ENCODE results near the gene RBM17.
"Not testable (repeated sequence)": the region's sequence is repeated elsewhere in the genome, so short reads cannot be mapped to it uniquely, and the experiment has no call there.

The RBM17 gene

DNA sequence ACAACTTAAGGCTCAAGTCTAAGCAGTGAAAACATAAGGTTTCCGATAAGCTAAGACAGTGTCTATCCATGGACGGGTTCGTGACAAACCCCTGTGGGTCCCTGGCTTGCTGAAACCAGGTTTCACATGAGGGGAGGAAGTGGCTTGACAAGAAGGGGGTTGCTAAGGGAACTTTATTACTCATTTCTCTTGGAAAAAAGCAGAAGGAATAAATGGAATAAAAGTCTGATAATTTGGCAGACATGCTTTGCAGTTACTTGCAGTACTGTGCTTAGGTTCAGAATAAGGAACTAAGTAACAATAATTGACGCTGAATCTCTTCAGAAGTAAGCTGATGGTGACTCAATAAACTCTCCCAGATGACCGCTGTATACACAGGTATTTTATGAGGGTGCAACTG, 34.7 kb downstream of the RBM17 start:
- H3K27me3 ChIP-seq (ENCODE audit: insufficient read depth, insufficient read length): no peaks in the 10 kb centered on the region
- H3K4me1 ChIP-seq (ENCODE audit: insufficient read depth, insufficient read length): no peaks in the 10 kb centered on the region
- H3K36me3 ChIP-seq (ENCODE audit: insufficient read depth, insufficient read length, low read length): no peaks in the 10 kb centered on the region
- H3K4me3 ChIP-seq (ENCODE audit: insufficient read length, low read depth): no peak overlapping the region
- DNase-seq (ENCODE audit: low read depth, low spot score): no peak
- no peaks in the 10 kb centered on the region for H3K9me3 ChIP-seq (ENCODE audit: insufficient read depth, low read length)
- TF ChIP-seq ZNF274 (IDR thresholded peaks at IDR 0.05; ENCODE audit: low read depth, low read length) (no peak), YY1 (IDR thresholded peaks at IDR 0.05; ENCODE audit: insufficient read depth, insufficient read length) (no peak), SUZ12 (IDR thresholded peaks at IDR 0.05; ENCODE audit: extremely low read depth, insufficient read depth, insufficient read length) (no peak)
- no peak overlapping the region for H3K9ac ChIP-seq (ENCODE audit: insufficient read length, low read depth)

DNA sequence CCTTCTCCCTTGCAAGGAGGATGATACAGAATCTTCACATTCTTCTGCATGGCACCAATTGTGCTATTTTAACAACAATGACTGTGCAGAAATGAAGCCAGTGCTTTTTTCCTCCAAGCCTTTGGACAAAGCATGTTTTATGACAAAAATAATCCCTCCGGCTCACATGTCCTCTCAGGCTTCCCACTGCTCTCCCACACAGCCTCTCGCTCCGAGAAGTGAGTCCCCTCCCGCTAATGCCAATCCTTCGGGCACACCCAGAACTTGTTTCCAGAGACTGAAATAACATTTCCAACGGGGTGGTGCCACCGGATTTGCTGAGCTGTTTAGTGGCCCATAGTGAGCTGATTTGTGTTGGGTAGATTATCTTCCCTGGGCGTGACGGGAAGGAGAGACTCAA, 35.8 kb downstream of the RBM17 start:
- Histone ChIP-seq H3K9me3 (ENCODE audit: insufficient read depth, low read length) (no peaks in the 10 kb centered on the region), H3K27me3 (ENCODE audit: insufficient read depth, insufficient read length) (no peaks in the 10 kb centered on the region), H3K4me3 (ENCODE audit: insufficient read length, low read depth) (no peak overlapping the region), H3K36me3 (ENCODE audit: insufficient read depth, insufficient read length, low read length) (no peaks in the 10 kb centered on the region), H3K4me1 (ENCODE audit: insufficient read depth, insufficient read length) (no peaks in the 10 kb centered on the region), H3K9ac (ENCODE audit: insufficient read length, low read depth) (no peak overlapping the region)
- DNase-seq (ENCODE audit: low read depth, low spot score): no peak
- TF ChIP-seq YY1 (IDR thresholded peaks at IDR 0.05; ENCODE audit: insufficient read depth, insufficient read length): no peak
- TF ChIP-seq ZNF274 (IDR thresholded peaks at IDR 0.05; ENCODE audit: low read depth, low read length): no peak
- no peak for TF ChIP-seq SUZ12 (IDR thresholded peaks at IDR 0.05; ENCODE audit: extremely low read depth, insufficient read depth, insufficient read length)

DNA sequence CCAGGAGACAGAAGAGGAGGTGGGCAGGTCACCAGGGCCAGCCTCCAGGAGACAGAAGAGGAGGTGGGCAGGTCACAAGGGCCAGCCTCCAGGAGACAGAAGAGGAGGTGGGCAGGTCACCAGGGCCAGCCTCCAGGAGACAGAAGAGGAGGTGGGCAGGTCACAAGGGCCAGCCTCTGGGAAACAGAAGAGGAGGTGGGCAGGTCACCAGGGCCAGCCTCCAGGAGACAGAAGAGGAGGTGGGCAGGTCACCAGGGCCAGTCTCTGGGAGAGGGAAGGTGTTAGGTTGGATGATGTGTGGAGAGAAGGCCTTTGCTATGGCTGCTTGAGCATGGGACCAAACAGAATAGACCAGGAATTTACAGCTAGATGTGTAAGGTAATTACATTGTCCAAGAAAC, 38.6 kb downstream of the RBM17 start:
- H3K9me3 ChIP-seq (ENCODE audit: insufficient read depth, low read length); H3K36me3 ChIP-seq (ENCODE audit: insufficient read depth, insufficient read length, low read length); H3K9ac ChIP-seq (ENCODE audit: insufficient read length, low read depth); H3K27me3 ChIP-seq (ENCODE audit: insufficient read depth, insufficient read length); DNase-seq (ENCODE audit: low read depth, low spot score); H3K4me1 ChIP-seq (ENCODE audit: insufficient read depth, insufficient read length); H3K4me3 ChIP-seq (ENCODE audit: insufficient read length, low read depth): not testable (repeated sequence)

DNA sequence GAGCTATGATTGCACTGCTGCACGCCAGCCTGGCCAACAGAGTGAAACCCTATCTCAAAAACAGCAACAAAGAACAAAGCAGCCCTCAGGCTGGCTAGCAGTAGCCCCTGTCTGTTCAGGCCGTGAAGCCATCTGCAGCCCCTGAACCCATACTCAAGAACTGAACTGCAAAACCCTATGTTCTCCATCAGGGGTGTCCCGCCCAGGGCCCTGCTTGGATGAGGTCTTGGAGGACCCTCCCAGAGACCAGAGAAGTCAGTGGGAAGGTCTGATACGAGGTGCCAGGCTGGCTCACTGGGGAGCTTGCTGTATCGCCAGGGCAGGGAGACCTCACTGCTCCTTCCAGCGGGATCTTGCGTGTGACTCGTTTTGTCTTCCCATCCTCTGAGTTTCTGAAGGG, 39.3 kb downstream of the RBM17 start:
- TF ChIP-seq YY1 (IDR thresholded peaks at IDR 0.05; ENCODE audit: insufficient read depth, insufficient read length): no peak
- no peak for TF ChIP-seq SUZ12 (IDR thresholded peaks at IDR 0.05; ENCODE audit: extremely low read depth, insufficient read depth, insufficient read length)
- no peak for TF ChIP-seq ZNF274 (IDR thresholded peaks at IDR 0.05; ENCODE audit: low read depth, low read length)
- H3K4me1 ChIP-seq (ENCODE audit: insufficient read depth, insufficient read length): no peaks in the 10 kb centered on the region
- H3K9ac ChIP-seq (ENCODE audit: insufficient read length, low read depth): peak overlapping the region; percentile 32
- no peak for DNase-seq (ENCODE audit: low read depth, low spot score)
- no peaks in the 10 kb centered on the region for H3K36me3 ChIP-seq (ENCODE audit: insufficient read depth, insufficient read length, low read length)
- H3K27me3 ChIP-seq (ENCODE audit: insufficient read depth, insufficient read length): no peaks in the 10 kb centered on the region
- H3K9me3 ChIP-seq (ENCODE audit: insufficient read depth, low read length): no peaks in the 10 kb centered on the region
- no peak overlapping the region for H3K4me3 ChIP-seq (ENCODE audit: insufficient read length, low read depth)

DNA sequence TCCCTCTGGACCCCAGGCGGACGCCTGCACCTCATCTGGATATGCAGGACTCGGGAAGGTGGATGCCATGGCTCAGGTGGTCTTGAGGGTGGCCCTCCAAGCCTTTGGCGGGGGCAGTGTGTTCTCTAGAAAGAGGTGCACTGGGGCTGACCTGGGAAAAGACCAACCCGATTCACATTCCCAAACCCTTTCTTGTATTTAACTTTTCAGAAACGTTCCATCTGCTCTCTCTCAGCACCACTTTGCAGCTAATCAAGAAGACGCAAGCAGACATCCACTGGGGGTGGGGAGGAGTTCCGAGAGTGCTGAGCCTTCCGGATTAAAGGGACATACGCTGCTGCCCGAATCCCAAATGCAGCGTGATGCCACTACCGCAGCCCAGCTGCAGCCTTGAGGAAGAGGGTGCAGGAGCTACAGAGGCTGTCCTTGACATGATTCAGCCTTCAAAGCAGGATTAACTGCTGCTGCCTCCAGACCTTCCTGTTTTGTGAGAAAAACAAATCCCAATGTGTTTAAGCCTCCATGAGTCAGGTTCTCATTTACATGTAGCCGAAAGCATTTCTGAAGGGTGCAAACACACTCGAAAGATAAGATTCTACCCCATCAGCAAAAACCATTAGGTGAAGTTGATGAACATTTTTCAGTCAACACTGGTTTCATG, 39.9 kb downstream of the RBM17 start:
- H3K9ac ChIP-seq (ENCODE audit: insufficient read length, low read depth): no peak overlapping the region

DNA sequence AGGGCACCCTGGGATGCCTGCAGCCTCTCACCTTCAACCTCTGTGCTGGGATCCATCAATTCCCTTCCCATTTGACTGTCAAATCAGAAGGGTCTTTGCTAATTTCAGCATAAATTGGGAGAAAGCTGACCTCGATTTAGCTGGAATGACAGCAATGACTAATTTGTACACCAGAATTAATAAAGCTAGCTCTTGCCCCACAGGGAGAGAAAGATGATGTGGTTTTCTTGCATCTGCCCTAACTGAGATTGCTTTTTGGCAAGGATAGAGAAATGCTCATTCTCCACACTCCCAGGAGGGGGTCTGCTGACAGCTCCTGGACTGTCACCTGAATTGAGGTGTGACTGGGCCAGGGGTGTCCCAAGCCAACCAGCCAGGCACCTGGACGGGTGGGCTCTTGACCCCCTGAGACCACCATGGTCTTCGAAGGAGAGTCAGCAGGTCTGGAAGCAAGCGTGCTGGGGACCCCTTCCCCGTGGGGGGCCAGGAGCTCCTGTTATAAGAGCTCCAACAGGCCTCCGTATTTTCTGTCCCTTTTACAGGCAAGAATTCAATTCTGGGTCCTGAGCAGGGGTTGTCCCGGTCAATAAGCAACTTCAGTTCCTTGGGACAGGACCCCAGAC, 42.1 kb downstream of the RBM17 start:
- Histone ChIP-seq H3K4me3 (ENCODE audit: insufficient read length, low read depth) (no peak overlapping the region), H3K9me3 (ENCODE audit: insufficient read depth, low read length) (no peaks in the 10 kb centered on the region), H3K36me3 (ENCODE audit: insufficient read depth, insufficient read length, low read length) (no peaks in the 10 kb centered on the region), H3K27me3 (ENCODE audit: insufficient read depth, insufficient read length) (no peaks in the 10 kb centered on the region), H3K4me1 (ENCODE audit: insufficient read depth, insufficient read length) (no peaks in the 10 kb centered on the region), H3K9ac (ENCODE audit: insufficient read length, low read depth) (no peak overlapping the region)
- DNase-seq (ENCODE audit: low read depth, low spot score): no peak
- TF ChIP-seq ZNF274 (IDR thresholded peaks at IDR 0.05; ENCODE audit: low read depth, low read length) (no peak), SUZ12 (IDR thresholded peaks at IDR 0.05; ENCODE audit: extremely low read depth, insufficient read depth, insufficient read length) (no peak)

More for the DNA sequence above, 39.9 kb downstream of the RBM17 start:
- no peak for DNase-seq (ENCODE audit: low read depth, low spot score)
- TF ChIP-seq SUZ12 (IDR thresholded peaks at IDR 0.05; ENCODE audit: extremely low read depth, insufficient read depth, insufficient read length) (no peak), YY1 (IDR thresholded peaks at IDR 0.05; ENCODE audit: insufficient read depth, insufficient read length) (no peak)
- H3K4me3 ChIP-seq (ENCODE audit: insufficient read length, low read depth): no peak overlapping the region
- no peaks in the 10 kb centered on the region for H3K36me3 ChIP-seq (ENCODE audit: insufficient read depth, insufficient read length, low read length)
- no peaks in the 10 kb centered on the region for H3K9me3 ChIP-seq (ENCODE audit: insufficient read depth, low read length)
- no peaks in the 10 kb centered on the region for H3K4me1 ChIP-seq (ENCODE audit: insufficient read depth, insufficient read length)
- H3K27me3 ChIP-seq (ENCODE audit: insufficient read depth, insufficient read length): no peaks in the 10 kb centered on the region

DNA sequence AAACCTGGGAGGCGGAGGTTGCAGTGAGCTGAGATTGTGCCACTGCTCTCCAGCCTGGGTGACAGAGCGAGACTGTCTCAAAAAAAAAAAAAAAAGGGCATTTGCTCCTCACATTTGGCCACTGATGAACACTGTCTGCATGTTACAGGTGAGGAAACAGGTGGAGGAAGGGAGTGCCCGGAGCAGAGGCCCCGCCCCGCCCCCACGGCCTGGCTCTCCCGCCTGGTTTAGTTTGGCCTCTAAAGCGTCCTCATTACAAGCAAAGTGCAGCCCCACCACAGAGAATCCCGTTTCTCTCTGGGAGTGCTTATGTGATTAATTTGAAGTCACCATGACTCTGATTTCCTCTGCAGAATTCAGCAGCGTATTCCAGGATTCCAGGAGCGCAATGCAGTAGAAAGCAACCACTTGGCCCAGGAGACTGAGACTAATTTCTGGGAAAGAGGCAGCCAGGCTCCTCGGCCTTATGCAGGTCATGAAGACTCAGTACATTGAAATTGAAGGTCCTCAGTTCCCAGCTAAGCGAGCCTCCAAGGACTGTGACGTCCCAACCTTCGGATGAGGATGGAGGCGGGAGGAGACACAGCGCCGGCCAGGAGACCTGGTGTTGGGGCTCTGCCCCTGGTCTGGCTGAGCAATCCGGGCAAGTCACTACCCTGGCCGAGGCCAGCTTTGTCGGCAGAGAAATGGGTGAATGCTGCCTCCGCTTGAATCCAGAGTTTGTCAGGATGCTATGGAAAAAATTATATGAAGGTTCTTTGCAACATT, 44.7 kb downstream of the RBM17 start:
- Histone ChIP-seq H3K9me3 (ENCODE audit: insufficient read depth, low read length) (no peaks in the 10 kb centered on the region), H3K36me3 (ENCODE audit: insufficient read depth, insufficient read length, low read length) (no peaks in the 10 kb centered on the region), H3K9ac (ENCODE audit: insufficient read length, low read depth) (no peak overlapping the region), H3K4me3 (ENCODE audit: insufficient read length, low read depth) (no peak overlapping the region), H3K4me1 (ENCODE audit: insufficient read depth, insufficient read length) (no peaks in the 10 kb centered on the region), H3K27me3 (ENCODE audit: insufficient read depth, insufficient read length) (no peaks in the 10 kb centered on the region)
- DNase-seq (ENCODE audit: low read depth, low spot score): no peak
- no peak for TF ChIP-seq SUZ12 (IDR thresholded peaks at IDR 0.05; ENCODE audit: extremely low read depth, insufficient read depth, insufficient read length)
- TF ChIP-seq YY1 (IDR thresholded peaks at IDR 0.05; ENCODE audit: insufficient read depth, insufficient read length): no peak
- TF ChIP-seq ZNF274 (IDR thresholded peaks at IDR 0.05; ENCODE audit: low read depth, low read length): no peak

All from NT2/D1 (cell line).